GM12874 (cell line): ENCODE measurements around the gene ATP11A.

Experiments used
- TF ChIP-seq, protein P1 (sequence below): IDR thresholded peaks from 2 replicates; pipeline ENCODE4 v1.5.1; 2011; ENCODE audit warnings: low read depth, mild to moderate bottlenecking, control low read depth, low read length, moderate library complexity; ENCODE audit not compliant: insufficient read depth

ATP11A gene

DNA sequence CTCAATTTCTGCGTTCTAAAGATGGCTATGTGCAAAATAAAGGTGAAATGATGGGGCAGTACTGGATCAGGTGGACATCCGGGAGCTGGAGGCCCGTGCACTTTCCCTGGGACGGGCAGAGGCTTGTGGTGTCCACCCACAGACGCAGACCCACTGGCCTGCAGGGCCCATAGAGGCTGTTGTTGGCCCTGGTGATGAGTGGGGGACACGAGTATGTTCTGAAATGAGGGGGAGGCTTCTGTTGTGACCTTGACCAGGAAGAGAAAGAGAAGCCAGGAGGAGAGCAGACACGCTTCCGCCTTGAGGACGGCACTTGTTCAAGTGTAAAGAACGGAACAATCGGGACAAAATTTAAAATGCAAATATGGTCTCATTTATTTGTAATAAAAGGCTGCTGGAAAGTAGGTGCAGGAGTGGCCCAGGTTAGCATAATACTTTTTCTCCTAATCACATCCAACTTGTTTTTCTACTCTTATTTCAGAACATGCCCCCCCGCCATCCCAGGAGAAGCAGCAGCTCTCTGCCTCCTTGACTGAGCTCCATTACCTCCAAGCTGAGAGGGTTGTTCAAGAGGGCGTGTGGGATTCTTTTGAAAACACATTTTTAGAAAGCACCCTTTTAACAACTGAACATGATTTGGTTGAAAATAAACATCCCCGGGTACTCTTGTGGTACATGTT lies 27.1 kb downstream of the ATP11A start:
- TF ChIP-seq, protein P1, sequence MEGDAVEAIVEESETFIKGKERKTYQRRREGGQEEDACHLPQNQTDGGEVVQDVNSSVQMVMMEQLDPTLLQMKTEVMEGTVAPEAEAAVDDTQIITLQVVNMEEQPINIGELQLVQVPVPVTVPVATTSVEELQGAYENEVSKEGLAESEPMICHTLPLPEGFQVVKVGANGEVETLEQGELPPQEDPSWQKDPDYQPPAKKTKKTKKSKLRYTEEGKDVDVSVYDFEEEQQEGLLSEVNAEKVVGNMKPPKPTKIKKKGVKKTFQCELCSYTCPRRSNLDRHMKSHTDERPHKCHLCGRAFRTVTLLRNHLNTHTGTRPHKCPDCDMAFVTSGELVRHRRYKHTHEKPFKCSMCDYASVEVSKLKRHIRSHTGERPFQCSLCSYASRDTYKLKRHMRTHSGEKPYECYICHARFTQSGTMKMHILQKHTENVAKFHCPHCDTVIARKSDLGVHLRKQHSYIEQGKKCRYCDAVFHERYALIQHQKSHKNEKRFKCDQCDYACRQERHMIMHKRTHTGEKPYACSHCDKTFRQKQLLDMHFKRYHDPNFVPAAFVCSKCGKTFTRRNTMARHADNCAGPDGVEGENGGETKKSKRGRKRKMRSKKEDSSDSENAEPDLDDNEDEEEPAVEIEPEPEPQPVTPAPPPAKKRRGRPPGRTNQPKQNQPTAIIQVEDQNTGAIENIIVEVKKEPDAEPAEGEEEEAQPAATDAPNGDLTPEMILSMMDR, result no peak

DNA sequence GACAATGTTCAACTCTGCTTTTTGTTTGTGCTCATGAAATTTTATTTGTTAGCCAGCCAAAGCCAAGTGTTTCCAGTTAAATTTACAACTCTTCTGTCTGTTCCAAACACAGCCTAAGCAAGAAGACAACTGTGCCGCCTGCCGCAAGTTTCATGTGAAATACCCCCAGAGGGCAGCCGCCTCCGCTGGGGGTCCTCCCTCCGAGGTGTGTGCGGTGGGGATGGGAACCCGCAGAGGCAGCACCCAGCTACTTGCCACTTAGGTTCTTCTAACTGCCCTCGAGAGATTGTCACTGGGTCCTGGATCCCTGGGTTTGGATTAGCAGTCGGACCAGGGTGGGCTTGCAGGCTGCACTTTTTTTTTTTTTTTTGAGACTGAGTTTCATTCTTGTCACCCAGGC lies 28.5 kb downstream of the ATP11A start:
- TF ChIP-seq, protein P1, result no peak

DNA sequence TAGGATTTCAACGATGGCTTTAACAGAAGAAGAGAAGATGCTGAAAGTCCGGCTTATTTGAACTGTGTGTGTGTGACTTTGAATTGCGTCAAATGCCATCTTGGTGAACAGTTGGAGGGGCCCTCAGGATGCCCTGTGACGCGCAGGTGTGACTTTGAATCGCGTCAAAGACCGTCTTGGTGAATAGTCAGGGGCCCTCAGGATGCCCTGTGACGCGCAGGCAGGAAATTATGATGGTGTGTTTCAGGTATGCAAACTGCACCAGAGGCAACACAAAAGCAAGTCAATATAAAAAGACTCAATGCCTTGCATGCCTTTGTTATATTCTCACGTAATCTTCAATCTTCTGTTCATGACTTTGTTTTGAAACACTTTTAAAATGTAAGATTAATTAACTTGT lies 29.2 kb downstream of the ATP11A start:
- TF ChIP-seq, protein P1, result no peak

DNA sequence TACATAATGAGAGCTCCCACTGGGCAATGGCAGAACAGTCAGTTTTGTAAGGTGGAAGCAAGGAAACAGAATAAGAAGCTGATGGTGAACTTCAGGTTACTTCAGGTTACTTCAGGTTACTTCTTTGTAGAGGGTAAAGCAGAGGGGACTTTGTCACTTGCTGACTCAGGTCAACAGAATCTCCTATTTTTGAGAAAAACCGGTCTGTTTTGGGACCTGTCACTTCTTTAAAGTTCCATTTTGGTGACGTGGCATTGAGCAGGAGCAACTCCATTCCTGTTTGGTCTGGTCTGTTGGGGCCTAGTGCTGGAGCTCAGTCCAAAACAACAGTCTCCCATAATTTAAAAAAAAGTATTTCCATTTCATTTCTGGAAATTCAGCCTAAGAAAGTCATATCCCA lies 29.7 kb downstream of the ATP11A start:
- TF ChIP-seq, protein P1, result no peak

DNA sequence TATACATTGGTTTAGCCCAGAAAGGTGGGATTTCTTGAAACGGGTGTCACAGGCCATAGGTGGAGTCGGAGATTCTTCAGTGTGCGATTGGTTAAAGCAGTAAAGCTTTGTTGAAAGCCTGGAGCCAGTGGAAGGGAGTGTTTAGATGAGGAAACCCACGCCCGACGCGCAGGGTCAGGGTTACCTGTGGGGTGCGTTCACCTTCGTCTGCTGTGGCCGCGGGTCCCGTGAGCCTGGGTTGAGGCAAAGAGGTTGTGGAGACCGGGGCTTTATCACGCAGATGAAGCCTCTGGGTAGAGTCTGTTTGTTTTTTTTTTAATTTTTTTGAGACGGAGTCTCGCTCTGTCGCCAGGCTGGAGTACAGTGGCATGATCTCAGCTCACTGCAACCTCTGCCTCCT lies 30.4 kb downstream of the ATP11A start:
- TF ChIP-seq, protein P1, result no peak

DNA sequence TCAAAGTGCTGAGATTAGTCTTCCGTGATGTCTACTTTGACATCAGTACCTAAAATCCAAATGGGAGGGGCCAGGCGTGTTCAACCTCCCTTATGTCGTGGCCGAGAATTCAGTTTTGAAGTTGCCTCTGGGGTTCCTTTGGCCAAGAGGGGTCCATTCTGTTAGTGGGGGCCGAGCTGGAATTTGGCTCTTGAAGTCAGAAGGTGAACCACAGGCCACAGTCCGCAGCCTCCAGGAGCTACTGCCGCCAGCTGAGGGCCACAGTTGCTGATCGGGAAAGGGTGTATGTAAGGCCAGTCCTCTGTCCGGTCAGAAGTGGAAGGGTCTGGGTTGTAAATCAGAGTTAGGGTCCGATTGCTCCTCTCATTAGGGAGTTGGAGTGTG lies 31.0 kb downstream of the ATP11A start:
- TF ChIP-seq, protein P1, result no peak

DNA sequence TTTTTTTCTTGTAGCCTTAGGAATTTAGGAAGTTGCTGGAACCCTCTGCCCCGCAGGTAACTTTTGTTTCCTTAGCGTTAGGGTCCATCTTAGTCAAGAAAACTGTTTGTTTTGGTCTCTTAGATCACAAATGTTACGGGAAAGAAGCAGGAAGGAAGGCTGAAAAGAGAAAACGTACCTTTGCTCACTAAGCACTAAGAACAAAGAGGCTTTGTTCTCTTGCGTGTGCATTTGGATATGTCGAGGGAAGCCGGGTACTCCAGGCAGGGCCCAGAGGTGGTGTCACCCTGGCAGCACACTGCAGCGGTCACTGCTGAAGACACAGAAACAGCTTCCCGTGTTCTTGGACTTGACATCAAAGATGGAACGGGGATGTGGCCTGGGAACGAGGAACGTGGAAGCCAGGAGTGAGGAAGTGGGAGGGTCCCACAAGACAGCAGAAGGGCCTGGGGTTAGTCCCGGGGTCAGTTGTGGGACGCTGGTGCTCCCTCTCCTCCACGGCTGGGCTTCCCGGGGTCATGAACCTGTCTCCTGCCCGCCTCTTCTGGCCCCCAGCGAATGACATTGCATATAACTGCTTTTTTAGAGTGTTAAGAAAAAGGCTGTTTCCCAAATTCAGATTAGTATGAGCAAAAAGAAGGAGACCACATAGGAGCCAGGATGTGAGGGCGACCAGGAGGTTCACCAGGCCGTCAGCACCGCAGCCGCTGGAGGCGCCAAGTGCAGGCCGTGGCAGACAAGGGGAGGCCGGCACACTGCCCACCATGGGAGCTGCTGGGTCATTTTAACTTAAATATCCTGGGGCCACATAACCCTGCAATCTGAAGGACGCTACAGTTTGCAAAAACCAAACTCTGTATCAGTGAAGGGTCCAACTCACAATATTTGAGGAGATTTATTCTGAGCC lies 31.6 kb downstream of the ATP11A start:
- TF ChIP-seq, protein P1, result no peak
